ENCODE data around the gene RGR. TPM values are rescaled to one million over a fixed set of nuclear protein-coding genes. Genes with fewer than 3 reads are reported as not detected.
A peak's percentile ranks its signal among the peaks of the same experiment; 100 is the strongest.

RGR gene
- total RNA-seq, 1 experiment from 2014 or later: not detected

DNA sequence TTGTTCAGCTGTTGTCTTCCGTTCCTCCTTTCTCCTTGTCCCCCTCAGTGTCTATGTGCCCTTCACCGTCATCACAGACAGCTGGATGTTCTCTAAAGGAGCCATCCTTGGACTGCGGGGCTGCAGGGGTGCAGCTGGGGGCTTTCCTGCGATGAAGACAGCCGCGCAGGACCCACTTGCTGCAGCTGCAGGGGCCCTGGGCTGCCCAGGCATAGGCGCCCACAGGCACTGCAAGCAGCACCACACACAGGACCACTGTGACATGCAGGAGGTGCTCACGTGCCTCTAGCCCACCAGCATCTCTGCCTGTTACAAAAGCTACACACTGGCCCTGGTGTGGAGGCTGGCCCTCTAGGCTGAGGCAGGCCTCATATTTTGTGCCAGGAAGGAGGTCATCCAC lies 22.9 kb upstream of the RGR start:
- Histone ChIP-seq H3K27me3 (replicated peaks; ENCODE audit: control insufficient read depth, insufficient read depth, low read length) (no peaks in the 10 kb centered on the region; the same call in 1 of the 2 replicates), H3K36me3 (ENCODE audit: control insufficient read depth, insufficient read depth, low read length) (no peaks in the 10 kb centered on the region), H3K9me3 (no peaks in the 10 kb centered on the region; the same call in 1 of the 2 replicates), H3K4me3 (ENCODE audit: low read depth, low read length) (no peak overlapping the region), H3K4me1 (no peaks in the 10 kb centered on the region)
- H3K27ac Mint-ChIP-seq (ENCODE audit: unreplicated experiment): no peak overlapping the region
- TF ChIP-seq, protein P1, sequence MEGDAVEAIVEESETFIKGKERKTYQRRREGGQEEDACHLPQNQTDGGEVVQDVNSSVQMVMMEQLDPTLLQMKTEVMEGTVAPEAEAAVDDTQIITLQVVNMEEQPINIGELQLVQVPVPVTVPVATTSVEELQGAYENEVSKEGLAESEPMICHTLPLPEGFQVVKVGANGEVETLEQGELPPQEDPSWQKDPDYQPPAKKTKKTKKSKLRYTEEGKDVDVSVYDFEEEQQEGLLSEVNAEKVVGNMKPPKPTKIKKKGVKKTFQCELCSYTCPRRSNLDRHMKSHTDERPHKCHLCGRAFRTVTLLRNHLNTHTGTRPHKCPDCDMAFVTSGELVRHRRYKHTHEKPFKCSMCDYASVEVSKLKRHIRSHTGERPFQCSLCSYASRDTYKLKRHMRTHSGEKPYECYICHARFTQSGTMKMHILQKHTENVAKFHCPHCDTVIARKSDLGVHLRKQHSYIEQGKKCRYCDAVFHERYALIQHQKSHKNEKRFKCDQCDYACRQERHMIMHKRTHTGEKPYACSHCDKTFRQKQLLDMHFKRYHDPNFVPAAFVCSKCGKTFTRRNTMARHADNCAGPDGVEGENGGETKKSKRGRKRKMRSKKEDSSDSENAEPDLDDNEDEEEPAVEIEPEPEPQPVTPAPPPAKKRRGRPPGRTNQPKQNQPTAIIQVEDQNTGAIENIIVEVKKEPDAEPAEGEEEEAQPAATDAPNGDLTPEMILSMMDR (IDR thresholded peaks at IDR 0.05; ENCODE audit: insufficient read depth in 1 of 2, low read depth in 1 of 2, low read length in 1 of 2, severe bottlenecking in 1 of 2, unreplicated experiment in 1 of 2): no peak
- no TSS peak for BruUV-seq (replicated peaks)
- POLR2A ChIA-PET: no interaction called here
- DNase-seq: no peak
- no peak overlapping the region for H3K4me3 Mint-ChIP-seq (ENCODE audit: unreplicated experiment)
- CTCF ChIA-PET: no interaction called here
- H3K27me3 Mint-ChIP-seq (ENCODE audit: insufficient read depth, unreplicated experiment): peaks cover 4% of the 10 kb centered on the region
- peaks cover 10% of the 10 kb centered on the region for H3K9me3 Mint-ChIP-seq (ENCODE audit: unreplicated experiment)
- no peaks in the 10 kb centered on the region for H3K36me3 Mint-ChIP-seq (ENCODE audit: insufficient read depth, unreplicated experiment)
- no peaks in the 10 kb centered on the region for H3K4me1 Mint-ChIP-seq (ENCODE audit: low read depth, unreplicated experiment)
- intact Hi-C loops (cut with micrococcal nuclease; ENCODE audit: unreplicated experiment): no loop called here

GRCh38 chr10:84224411-84225028 lies 20.3 kb upstream of the RGR start:
- peaks cover 2% of the 10 kb centered on the region for H3K27me3 Mint-ChIP-seq (ENCODE audit: insufficient read depth, unreplicated experiment)
- BruUV-seq (replicated peaks): no TSS peak
- intact Hi-C loops (cut with micrococcal nuclease; ENCODE audit: unreplicated experiment): no loop called here
- peaks cover 2% of the 10 kb centered on the region for H3K9me3 Mint-ChIP-seq (ENCODE audit: unreplicated experiment)
- CTCF ChIA-PET: no interaction called here
- no peak overlapping the region for H3K4me3 ChIP-seq (ENCODE audit: low read depth, low read length)
- H3K4me1 ChIP-seq: no peaks in the 10 kb centered on the region
- no peaks in the 10 kb centered on the region; the same call in 1 of the 2 replicates for H3K9me3 ChIP-seq
- no peaks in the 10 kb centered on the region for H3K4me1 Mint-ChIP-seq (ENCODE audit: low read depth, unreplicated experiment)
- no peaks in the 10 kb centered on the region; the same call in 1 of the 2 replicates for H3K27me3 ChIP-seq (replicated peaks; ENCODE audit: control insufficient read depth, insufficient read depth, low read length)
- no peaks in the 10 kb centered on the region for H3K36me3 ChIP-seq (ENCODE audit: control insufficient read depth, insufficient read depth, low read length)
- POLR2A ChIA-PET: no interaction called here
- TF ChIP-seq, protein P1 (IDR thresholded peaks at IDR 0.05; ENCODE audit: insufficient read depth in 1 of 2, low read depth in 1 of 2, low read length in 1 of 2, severe bottlenecking in 1 of 2, unreplicated experiment in 1 of 2): no peak
- no peaks in the 10 kb centered on the region for H3K36me3 Mint-ChIP-seq (ENCODE audit: insufficient read depth, unreplicated experiment)
- DNase-seq: peak in 1 of 2 experiments; percentile 23
- no peak overlapping the region for H3K27ac Mint-ChIP-seq (ENCODE audit: unreplicated experiment)
- H3K4me3 Mint-ChIP-seq (ENCODE audit: unreplicated experiment): no peak overlapping the region

GRCh38 chr10:84225427-84226173 lies 19.3 kb upstream of the RGR start, which contains the start of gene LRIT2:
TSS of gene LRIT2 (minus strand) at chr10:84225544. CDS start at chr10:84225520, 24 bp downstream.
- Histone ChIP-seq H3K27me3 (replicated peaks; ENCODE audit: control insufficient read depth, insufficient read depth, low read length) (no peaks in the 10 kb centered on the region; the same call in 1 of the 2 replicates), H3K36me3 (ENCODE audit: control insufficient read depth, insufficient read depth, low read length) (no peaks in the 10 kb centered on the region), H3K9me3 (no peaks in the 10 kb centered on the region), H3K4me3 (ENCODE audit: low read depth, low read length) (no peak within 1 kb of the TSS), H3K4me1 (no peaks in the 10 kb centered on the region)
- Mint-ChIP-seq H3K4me1 (ENCODE audit: low read depth, unreplicated experiment) (no peaks in the 10 kb centered on the region), H3K4me3 (ENCODE audit: unreplicated experiment) (no peak within 1 kb of the TSS), H3K9me3 (ENCODE audit: unreplicated experiment) (no peaks in the 10 kb centered on the region), H3K27ac (ENCODE audit: unreplicated experiment) (no peak within 1 kb of the TSS), H3K27me3 (ENCODE audit: insufficient read depth, unreplicated experiment) (peaks cover 7% of the 10 kb centered on the region), H3K36me3 (ENCODE audit: insufficient read depth, unreplicated experiment) (no peaks in the 10 kb centered on the region)
- CTCF ChIA-PET: no interaction called here
- DNase-seq: no peak
- no TSS peak for BruUV-seq (replicated peaks)
- intact Hi-C loops (cut with micrococcal nuclease; ENCODE audit: unreplicated experiment): no loop called here
- TF ChIP-seq, protein P1 (IDR thresholded peaks at IDR 0.05; ENCODE audit: insufficient read depth in 1 of 2, low read depth in 1 of 2, low read length in 1 of 2, severe bottlenecking in 1 of 2, unreplicated experiment in 1 of 2): no peak
- POLR2A ChIA-PET: no interaction called here
